B cell (primary cell): Measurements from ENCODE around the gene SEMA3B. TPM values are rescaled to one million over a fixed set of nuclear protein-coding genes. Genes with fewer than 3 reads are reported as not detected.
"Not testable (repeated sequence)": the region's sequence is repeated elsewhere in the genome, so short reads cannot be mapped to it uniquely, and the experiment has no call there.

Experiments used
- ATAC-seq: fragments of 200-7000 bp; cut with Tn5 transposase; one replicate; pipeline ENCODE4 v1.10.0; 2021; ENCODE audit warnings: low read depth, mild to moderate bottlenecking, moderate number of reproducible peaks, moderate library complexity
- CTCF ChIA-PET: fragments of 350-600 bp; sonication (Branson Sonifier 250); formaldehyde crosslinking; loops from one replicate; lab custom pipeline; 2021; ENCODE audit warnings: antibody characterized with exemption, inconsistent platforms; lab: Charles Lee
- POLR2A ChIA-PET: fragments of 350-600 bp; sonication (Branson Sonifier 250); formaldehyde crosslinking; loops from one replicate; lab custom pipeline; 2021; ENCODE audit warnings: antibody characterized with exemption; lab: Charles Lee
- DNase-seq: peaks from one replicate; pipeline ENCODE4 v3.0.0; 2013
- H2AFZ ChIP-seq: 2 replicates; pipeline ENCODE4 v1.6.1; 2012; ENCODE audit warnings: mild to moderate bottlenecking, low read depth, low read length; ENCODE audit not compliant: insufficient read depth, poor library complexity, severe bottlenecking
- H3K27ac ChIP-seq, 2 donors: 1 replicate in 1 of 2; 2 replicates in 1 of 2; pipeline ENCODE4 v1.5.1; 2012 to 2013; ENCODE audit warnings: low read length in 2 of 2, mild to moderate bottlenecking in 2 of 2, moderate library complexity in 1 of 2
- H3K27me3 ChIP-seq, 4 experiments: fragments of 200-600 bp in 1 of 4; sonication (generic) in 1 of 4; replicated peaks in 1 of 4; 1 replicate in 2 of 4; 2 replicates in 2 of 4; pipeline versions ENCODE4 v1.6.1 to v1.7.0; 2013 to 2016; ENCODE audit warnings: low read length in 3 of 4, mild to moderate bottlenecking in 2 of 4, mixed read lengths in 1 of 4, moderate library complexity in 1 of 4; ENCODE audit not compliant: insufficient read depth in 4 of 4, control insufficient read depth in 3 of 4; ENCODE audit errors: control extremely low read depth in 1 of 4
- H3K36me3 ChIP-seq, 2 experiments: replicated peaks in 1 of 2; 1 replicate in 1 of 2; 2 replicates in 1 of 2; pipeline versions ENCODE4 v1.6.1 to v1.7.1; 2013; ENCODE audit warnings: low read length in 1 of 2; ENCODE audit not compliant: insufficient read depth in 2 of 2, control insufficient read depth in 1 of 2; ENCODE audit errors: control extremely low read depth in 1 of 2, extremely low read depth in 1 of 2
- H3K4me1 ChIP-seq, 2 donors: fragments of 200-600 bp in 1 of 2; sonication (generic) in 1 of 2; 1 replicate in 1 of 2; 2 replicates in 1 of 2; pipeline versions ENCODE4 v1.5.1 to v1.6.1; 2013 to 2017; ENCODE audit warnings: low read length in 2 of 2; ENCODE audit not compliant: control insufficient read depth in 2 of 2, insufficient read depth in 2 of 2
- H3K4me2 ChIP-seq: replicated peaks from 2 replicates; pipeline ENCODE3; 2012; ENCODE audit warnings: mild to moderate bottlenecking, low read depth, low read length; ENCODE audit not compliant: poor library complexity, severe bottlenecking
- H3K4me3 ChIP-seq, 5 experiments: fragments of 200-600 bp in 1 of 5; sonication (generic) in 1 of 5; 1 replicate in 3 of 5; 2 replicates in 2 of 5; pipeline versions ENCODE4 v1.5.1 to v1.7.0; 2011 to 2016; ENCODE audit warnings: low read length in 4 of 5, mild to moderate bottlenecking in 4 of 5, low read depth in 2 of 5, control low read depth in 1 of 5, moderate library complexity in 1 of 5; ENCODE audit not compliant: insufficient read depth in 1 of 5; ENCODE audit errors: control extremely low read depth in 1 of 5, extremely low read depth in 1 of 5
- H3K79me2 ChIP-seq: fragments of 200-600 bp; sonication (generic); one replicate; pipeline ENCODE4 v1.6.0; 2016; ENCODE audit warnings: low read length; ENCODE audit not compliant: control insufficient read depth, insufficient read depth
- H3K9ac ChIP-seq: fragments of 200-600 bp; sonication (generic); 2 replicates; pipeline ENCODE4 v1.6.1; 2017; ENCODE audit warnings: mild to moderate bottlenecking, low read length, moderate library complexity
- H3K9me3 ChIP-seq, 3 donors: one replicate each; pipeline versions ENCODE4 v1.6.1 to v1.7.1; 2013; ENCODE audit warnings: low read length in 2 of 3; ENCODE audit not compliant: control insufficient read depth in 2 of 3, insufficient read depth in 1 of 3; ENCODE audit errors: control extremely low read depth in 1 of 3
- H4K20me1 ChIP-seq: 2 replicates; pipeline ENCODE4 v1.6.0; 2012; ENCODE audit warnings: mild to moderate bottlenecking, low read length; ENCODE audit not compliant: insufficient read depth, control insufficient read depth, poor library complexity, severe bottlenecking
- H3K27ac Mint-ChIP-seq: one replicate; pipeline ENCODE4 v1.8.0; 2021; ENCODE audit warnings: mixed read lengths
- H3K27me3 Mint-ChIP-seq: one replicate; pipeline ENCODE4 v1.8.0; 2021; ENCODE audit warnings: mixed read lengths
- H3K4me1 Mint-ChIP-seq: one replicate; pipeline ENCODE4 v1.8.0; 2021; ENCODE audit warnings: mixed read lengths
- H3K4me3 Mint-ChIP-seq: one replicate; pipeline ENCODE4 v1.8.0; 2021; ENCODE audit warnings: mixed read lengths
- H3K9me3 Mint-ChIP-seq: one replicate; pipeline ENCODE4 v1.8.0; 2022; ENCODE audit warnings: mixed read lengths; ENCODE audit not compliant: insufficient read depth
- EZH2 ChIP-seq: IDR thresholded peaks from 2 replicates; pipeline ENCODE4 v1.6.1; 2012; ENCODE audit warnings: borderline replicate concordance, low read depth, mild to moderate bottlenecking, moderate library complexity, low read length; ENCODE audit not compliant: insufficient read depth, poor library complexity, severe bottlenecking
- WGBS: methylation state at CpG from one replicate; pipeline ENCODE4 v1.1.5; 2013; ENCODE audit warnings: missing lambda C conversion rate; ENCODE audit not compliant: insufficient coverage; 5-methylcytosine and 5-hydroxymethylcytosine counted together
- intact Hi-C: fragments of 100-400 bp; cut with micrococcal nuclease; formaldehyde crosslinking; loops from one replicate; pipeline ENCODE4 v1.10.0; 2022
- polyA plus RNA-seq: library from polyadenylated mRNA; depleted of rRNA; stranded (reverse); fragments of >200 nt; gene quantifications from 2 replicates; pipeline ENCODE4 v1.2.3, GENCODE V29; 2012
- total RNA-seq, 2 donors: library from RNA; stranded (reverse); fragments of 120-200 nt in 1 of 2; gene quantifications; 1 replicate in 1 of 2; 2 replicates in 1 of 2; pipeline versions ENCODE4 v1.2.3 to v1.2.4, GENCODE V29; 2013 to 2022
- TF ChIP-seq, protein P1 (sequence below): fragments of 200-600 bp; IDR thresholded peaks from one replicate; pipeline ENCODE4 v1.8.0; 2022; ENCODE audit warnings: antibody characterized with exemption, mild to moderate bottlenecking

Gene SEMA3B
- total and polyA plus RNA-seq, 2 donors (not counting 1 experiment from before 2014, with no cell fraction given) = 0.34 to 0.52 TPM

- POLR2A ChIA-PET = interaction anchor here (0.5 kb wide), 1 partner anchor 20 kb away, joined by 7 read pairs; no protein-coding TSS in a partner anchor
- H3K4me3 Mint-ChIP-seq = no peak overlapping the region
These were observed 2.5 kb downstream of the SEMA3B start for GRCh38 chr3:50271314-50271936.

DNA sequence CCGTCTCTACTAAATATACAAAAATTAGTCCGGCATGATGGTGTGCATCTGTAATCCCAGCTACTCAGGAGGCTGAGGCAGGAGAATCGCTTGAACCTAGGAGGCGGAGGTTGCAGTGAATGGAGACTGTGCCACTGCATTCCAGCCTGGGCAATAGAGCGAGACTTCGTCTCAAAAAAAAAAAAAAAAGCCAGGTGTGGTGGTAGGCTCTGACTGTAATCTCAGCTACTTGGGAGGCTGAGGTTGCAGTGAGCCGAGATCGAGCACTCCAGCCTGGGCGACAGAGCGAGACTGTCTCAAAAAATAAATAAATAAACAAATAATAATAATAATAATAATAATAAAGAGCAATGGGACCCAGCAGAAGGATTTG lies 3.6 kb downstream of the SEMA3B start:
- CTCF ChIA-PET = interaction anchor here (0.8 to 5.5 kb wide), 12 partner anchors 10 to 152 kb away, joined by 3 to 46 read pairs (median 4); partner anchors contain the start of genes GNAI2 and GNAT1
- DNase-seq, H2AFZ ChIP-seq, H3K9ac ChIP-seq, H3K27ac ChIP-seq, H3K9me3 Mint-ChIP-seq, H3K27ac Mint-ChIP-seq, H3K4me3 Mint-ChIP-seq, POLR2A ChIA-PET, H3K4me3 ChIP-seq, ATAC-seq, H3K79me2 ChIP-seq, H3K9me3 ChIP-seq, H3K36me3 ChIP-seq: not testable (repeated sequence)
- peaks cover 26% of the 10 kb centered on the region for H3K4me1 Mint-ChIP-seq
- intact Hi-C loops = loop anchor here (2.0 kb wide), 1 partner anchor 26 kb away; no protein-coding TSS in a partner anchor
- Histone ChIP-seq H3K27me3 (peaks cover 0 to 55% (median 23%) of the 10 kb centered on the region in 4 experiments), H3K4me1 (peaks cover 33 to 39% of the 10 kb centered on the region in 2 donors), H3K4me2 (peak overlapping the region; percentile 91), H4K20me1 (peaks cover 10% of the 10 kb centered on the region)
- peaks cover 35% of the 10 kb centered on the region for H3K27me3 Mint-ChIP-seq
- WGBS = 93% methylated on average over 5 of the region's 10 CpGs

More at GRCh38 chr3:50271314-50271936, 2.5 kb downstream of the SEMA3B start:
- Histone ChIP-seq H3K9ac (no peak overlapping the region), H4K20me1 (peaks cover 10% of the 10 kb centered on the region), H3K36me3 (no peaks in the 10 kb centered on the region), H3K4me1 (peaks cover 33 to 39% of the 10 kb centered on the region in 2 donors), H3K27me3 (peaks cover 0 to 53% (median 23%) of the 10 kb centered on the region in 4 experiments), H3K27ac (no peak overlapping the region), H3K4me3 (no peak overlapping the region), H3K4me2 (no peak overlapping the region), H2AFZ (no peak overlapping the region), H3K79me2 (no peaks in the 10 kb centered on the region), H3K9me3 (peaks cover 0 to 2% (median 0%) of the 10 kb centered on the region in 3 donors)
- ATAC-seq (no peak), DNase-seq (no peak)
- Mint-ChIP-seq H3K9me3 (no peaks in the 10 kb centered on the region), H3K27ac (no peak overlapping the region), H3K4me1 (peaks cover 26% of the 10 kb centered on the region), H3K27me3 (peaks cover 34% of the 10 kb centered on the region)
- TF ChIP-seq EZH2 = no peak
- TF ChIP-seq, protein P1, sequence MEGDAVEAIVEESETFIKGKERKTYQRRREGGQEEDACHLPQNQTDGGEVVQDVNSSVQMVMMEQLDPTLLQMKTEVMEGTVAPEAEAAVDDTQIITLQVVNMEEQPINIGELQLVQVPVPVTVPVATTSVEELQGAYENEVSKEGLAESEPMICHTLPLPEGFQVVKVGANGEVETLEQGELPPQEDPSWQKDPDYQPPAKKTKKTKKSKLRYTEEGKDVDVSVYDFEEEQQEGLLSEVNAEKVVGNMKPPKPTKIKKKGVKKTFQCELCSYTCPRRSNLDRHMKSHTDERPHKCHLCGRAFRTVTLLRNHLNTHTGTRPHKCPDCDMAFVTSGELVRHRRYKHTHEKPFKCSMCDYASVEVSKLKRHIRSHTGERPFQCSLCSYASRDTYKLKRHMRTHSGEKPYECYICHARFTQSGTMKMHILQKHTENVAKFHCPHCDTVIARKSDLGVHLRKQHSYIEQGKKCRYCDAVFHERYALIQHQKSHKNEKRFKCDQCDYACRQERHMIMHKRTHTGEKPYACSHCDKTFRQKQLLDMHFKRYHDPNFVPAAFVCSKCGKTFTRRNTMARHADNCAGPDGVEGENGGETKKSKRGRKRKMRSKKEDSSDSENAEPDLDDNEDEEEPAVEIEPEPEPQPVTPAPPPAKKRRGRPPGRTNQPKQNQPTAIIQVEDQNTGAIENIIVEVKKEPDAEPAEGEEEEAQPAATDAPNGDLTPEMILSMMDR = no peak
- intact Hi-C loops = no loop called here
- CTCF ChIA-PET = interaction anchor here (0.6 to 5.5 kb wide), 14 partner anchors 8 to 152 kb away, joined by 3 to 46 read pairs (median 4); partner anchors contain the start of gene GNAT1
- WGBS = 92% methylated on average over 8 of the region's 10 CpGs
